Right renal pelvis (tissue), 4 donors: Measurements from ENCODE around the gene CLDN9. TPM values are rescaled to one million over a fixed set of nuclear protein-coding genes. Genes with fewer than 3 reads are reported as not detected.

Source experiments
- DNase-seq, 4 donors: peaks; one replicate each; pipeline ENCODE4 v3.0.0-alpha.2; 2013; ENCODE audit warnings: low read depth in 4 of 4, low spot score in 3 of 4, missing footprints in 1 of 4
- polyA plus RNA-seq, 4 donors: library from polyadenylated mRNA; unstranded; fragments of 120-200 nt; gene quantifications; one replicate each; pipeline ENCODE4 v1.2.1, GENCODE V29; 2013; ENCODE audit not compliant: insufficient read length in 4 of 4

Gene CLDN9
- polyA plus RNA-seq, 4 donors: 3.0 to 3.7 (median 3.1) TPM

DNA sequence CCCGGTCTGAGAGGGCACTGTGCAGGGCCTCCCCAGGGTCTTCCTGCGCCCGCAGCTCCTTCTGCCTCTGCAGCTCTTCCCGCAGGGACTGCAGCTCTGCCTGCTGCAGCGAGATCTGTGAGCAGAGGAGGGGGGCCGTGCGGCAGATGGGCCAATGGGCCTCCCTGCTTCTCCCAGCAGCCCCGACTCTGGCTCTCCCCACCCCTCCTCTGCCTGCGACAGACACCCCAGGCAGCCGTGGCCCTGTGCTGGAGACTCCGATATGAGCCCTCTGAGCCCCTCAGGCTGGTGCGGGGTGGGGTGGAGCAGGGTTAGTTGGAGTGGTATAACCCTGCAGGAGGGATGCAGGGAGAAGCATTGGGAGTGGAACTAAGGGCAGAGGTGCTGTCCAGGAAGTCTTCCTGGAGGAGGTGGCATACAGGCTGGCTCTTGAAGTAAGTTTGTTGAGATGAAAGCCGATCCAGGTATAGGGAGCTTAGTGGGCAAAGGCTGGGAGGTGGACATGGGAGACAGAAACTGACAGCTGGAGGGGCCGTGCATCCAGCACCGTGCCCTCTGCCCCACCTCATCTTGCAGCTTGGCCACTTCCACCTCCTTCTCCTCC lies 16.1 kb downstream of the CLDN9 start:
- DNase-seq: no peak

- no peak for DNase-seq
Measured at GRCh38 chr16:3029491-3030221, 16.9 kb downstream of the CLDN9 start.

DNA sequence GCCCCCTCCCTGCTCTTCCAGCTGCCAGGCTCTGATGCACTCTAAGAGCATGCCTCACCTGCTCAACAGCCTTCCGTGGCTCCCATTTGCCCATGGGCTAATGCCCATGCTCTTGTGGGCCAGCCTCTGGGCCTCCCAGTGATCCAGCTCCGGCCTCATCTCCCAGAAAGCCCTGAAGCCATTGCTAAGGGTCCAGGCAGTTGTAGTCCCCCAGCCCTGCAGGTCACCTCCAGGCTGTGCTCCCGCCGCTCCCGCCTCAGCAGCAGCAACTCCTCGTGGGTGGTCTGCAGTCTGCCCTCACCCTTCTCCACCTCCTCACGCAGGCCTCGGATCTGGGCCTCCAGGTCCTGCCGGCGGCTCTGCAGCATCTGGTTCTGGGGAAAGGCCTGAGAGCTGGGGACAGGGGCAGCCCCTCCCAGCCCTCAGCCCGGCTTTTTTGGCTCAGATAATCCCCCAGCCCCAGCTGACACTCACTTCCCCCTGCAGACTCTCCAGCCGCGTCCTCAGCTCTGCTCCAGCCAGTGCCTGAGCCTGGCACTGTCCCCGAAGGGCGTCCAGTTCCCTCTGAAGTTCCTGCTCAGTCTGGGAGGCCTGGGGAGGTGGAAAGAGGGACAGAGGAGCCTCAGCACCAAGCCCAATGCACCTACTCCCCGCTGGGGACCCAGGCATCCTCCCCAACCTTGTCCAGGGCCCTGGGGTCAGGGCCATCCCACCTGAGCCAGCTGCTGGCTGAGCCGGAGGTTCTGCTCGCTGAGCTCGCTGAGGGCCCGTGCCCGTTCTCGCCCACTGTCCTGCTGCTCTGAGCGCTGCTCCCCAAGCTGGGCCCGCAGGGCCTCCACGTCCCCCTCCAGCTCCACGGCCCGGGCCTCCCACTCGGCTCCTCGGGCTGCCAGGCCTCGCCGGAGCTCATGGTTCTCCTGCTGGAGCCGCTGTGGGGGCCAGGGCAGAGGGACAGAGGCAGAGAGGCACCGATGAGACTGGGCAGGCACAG lies 17.8 kb downstream of the CLDN9 start:
- no peak for DNase-seq

- no peak for DNase-seq
Measured at GRCh38 chr16:3032624-3033023, 19.9 kb downstream of the CLDN9 start.

- no peak for DNase-seq
Measured at GRCh38 chr16:3035289-3035971, 22.7 kb downstream of the CLDN9 start.

DNA sequence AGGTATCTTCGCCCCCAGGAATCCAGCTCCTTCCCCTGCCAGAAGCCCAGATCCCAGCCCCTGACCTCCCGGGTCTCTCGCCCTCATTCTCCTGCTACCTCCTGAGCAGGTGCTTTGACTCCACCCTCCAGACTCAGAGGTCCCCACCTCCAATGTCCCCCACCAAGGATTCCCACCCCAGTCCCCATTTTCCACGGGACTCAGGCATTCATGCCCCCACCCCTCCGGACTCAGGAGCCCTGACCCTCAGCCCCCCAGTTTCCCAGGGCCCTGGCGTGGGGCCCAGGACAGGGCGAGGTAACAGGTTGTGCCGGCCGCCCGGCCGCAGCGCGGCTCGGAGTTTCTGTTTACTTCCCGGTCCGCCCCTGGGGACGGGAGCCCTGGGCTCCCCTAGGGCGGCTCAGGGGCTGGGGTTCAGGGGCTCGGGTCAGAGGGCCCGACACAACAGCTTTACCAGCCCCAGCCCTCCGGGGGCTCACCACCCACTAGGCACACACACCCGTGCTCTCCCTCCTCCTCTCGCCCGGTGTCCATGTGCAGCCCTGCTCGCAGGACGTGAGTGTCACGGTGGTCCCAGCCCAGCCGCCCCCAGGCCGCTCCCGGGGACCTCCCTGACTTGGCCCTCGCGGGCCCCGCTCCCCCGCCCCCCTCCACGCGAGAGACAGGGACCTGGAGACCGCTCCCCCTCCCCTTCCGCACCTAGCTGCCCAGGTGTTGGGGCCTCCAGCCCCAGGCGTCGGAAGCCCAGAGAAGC lies 23.4 kb downstream of the CLDN9 start:
- DNase-seq: no peak

DNA sequence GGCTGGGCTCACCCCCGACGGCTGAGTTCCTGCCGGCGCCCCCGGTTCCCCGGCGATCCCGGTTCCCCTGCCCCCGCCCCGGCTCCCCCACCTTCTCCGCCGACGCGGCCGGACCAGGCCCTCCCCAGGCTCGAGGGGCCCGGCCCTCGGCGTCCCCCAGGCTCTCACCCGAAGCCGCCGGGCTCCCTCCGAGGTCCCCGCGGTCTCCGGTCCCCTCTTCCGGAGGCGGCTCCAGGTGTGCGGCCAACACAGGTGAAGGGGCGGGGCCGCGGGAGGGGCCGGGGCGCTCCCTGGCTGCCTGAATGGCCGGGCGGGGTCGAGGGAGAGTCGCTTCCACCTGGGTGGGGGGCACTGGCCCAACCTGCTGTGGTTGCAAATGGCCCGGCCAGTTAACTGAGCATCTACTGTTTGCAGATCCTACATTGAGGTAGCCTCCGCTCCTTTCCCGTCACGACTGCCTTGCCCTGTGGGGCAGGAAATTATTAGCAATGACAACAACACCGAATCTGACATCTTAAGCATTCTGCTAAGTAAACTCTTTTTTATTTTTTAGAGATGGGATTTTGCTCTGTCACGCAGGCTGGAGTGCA lies 24.1 kb downstream of the CLDN9 start, which contains the start of gene BICDL2:
TSS of gene BICDL2 (minus strand) at position 219 of the 590 bp plus-strand sequence. CDS start 1,448 bp downstream, outside the sequence.
- DNase-seq: no peak

GRCh38 chr16:3038256-3038655 lies 25.5 kb downstream of the CLDN9 start:
- DNase-seq: no peak

DNA sequence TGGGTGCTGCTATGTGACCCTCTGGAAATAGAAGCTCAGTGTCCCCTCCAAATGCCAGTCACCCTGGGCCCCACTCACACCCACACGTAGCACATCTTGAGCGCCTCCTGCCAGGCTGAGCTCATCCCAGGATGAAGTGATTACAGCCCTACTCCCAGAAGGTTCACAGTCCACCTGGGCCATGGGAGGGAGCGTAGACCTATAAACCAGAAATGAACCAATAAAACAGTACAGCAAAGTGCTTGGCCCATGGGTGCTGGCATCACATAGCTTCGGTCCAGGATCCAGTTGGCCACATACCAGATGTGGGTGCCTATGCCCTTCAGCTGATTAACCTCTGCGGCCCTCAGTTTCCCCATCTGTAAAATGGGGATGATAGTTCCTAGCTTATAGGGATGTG lies 26.2 kb downstream of the CLDN9 start:
- DNase-seq: no peak

GRCh38 chr16:3042376-3042775 lies 29.7 kb downstream of the CLDN9 start:
- DNase-seq: no peak

DNA sequence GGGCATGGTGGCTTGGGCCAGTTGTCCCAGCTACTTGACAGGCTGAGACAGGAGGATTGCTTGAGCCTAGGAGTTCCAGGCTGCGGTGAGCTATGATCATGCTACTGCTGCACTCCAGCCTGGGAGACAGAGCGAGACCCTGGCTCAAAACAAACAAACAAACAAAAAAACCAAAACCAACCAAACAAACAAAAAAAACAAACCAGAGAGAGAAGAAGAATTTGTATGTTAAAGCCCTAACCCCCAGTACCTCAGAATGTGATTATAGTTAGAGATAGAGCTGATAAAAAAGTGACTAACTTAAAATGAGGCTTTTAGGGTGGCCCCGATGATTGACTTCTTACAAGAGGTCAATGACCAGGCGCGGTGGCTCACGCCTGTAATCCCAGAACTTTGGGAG lies 32.0 kb downstream of the CLDN9 start:
- no peak for DNase-seq

- DNase-seq: no peak
Measured at GRCh38 chr16:3045758-3046640, 33.3 kb downstream of the CLDN9 start, which contains the start of gene MMP25. MMP25 (plus strand) TSS chr16:3046561; CDS start chr16:3046918, 357 bp downstream.

DNA sequence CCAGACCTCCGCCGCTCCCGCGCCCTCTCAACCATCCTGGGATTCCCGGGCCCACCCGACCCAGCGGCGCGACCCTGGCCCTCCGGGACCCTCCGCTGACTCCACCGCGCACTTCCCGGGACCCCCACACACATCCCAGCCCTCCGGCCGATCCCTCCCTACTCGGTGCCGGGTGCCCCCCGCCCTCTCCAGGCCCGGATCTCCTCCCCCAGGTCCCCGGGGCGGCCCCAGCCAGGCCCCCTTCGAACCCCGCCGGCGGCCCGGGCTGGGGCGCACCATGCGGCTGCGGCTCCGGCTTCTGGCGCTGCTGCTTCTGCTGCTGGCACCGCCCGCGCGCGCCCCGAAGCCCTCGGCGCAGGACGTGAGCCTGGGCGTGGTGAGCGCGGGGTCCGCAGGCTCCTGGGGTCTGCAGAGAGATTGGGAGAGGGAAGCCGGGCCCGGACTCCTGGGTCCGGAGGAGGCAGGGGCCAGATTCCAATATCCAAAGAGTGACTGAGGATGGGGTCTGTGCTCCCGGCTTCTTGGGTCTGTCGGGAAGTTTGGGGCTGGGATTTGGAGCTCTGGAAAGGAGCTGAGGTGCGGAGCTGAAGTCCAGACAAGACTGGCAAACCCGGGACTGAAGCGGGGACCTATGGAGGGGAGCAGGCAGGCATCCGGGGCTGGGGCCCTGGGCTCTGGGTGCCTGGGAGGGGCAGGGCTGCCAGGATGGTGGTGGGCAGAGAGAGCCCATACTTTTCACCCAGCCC lies 34.1 kb downstream of the CLDN9 start:
- no peak for DNase-seq

DNA sequence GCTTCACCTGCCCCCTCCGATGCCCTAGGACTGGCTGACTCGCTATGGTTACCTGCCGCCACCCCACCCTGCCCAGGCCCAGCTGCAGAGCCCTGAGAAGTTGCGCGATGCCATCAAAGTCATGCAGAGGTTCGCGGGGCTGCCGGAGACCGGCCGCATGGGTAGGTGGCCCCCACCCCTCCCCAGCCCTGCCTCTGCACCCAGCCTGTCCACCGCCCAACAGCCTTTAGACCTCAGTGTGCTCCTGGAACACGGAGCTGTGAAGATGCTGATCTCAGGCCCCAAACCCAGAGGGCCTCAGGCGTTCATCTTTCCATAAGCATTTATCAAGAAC lies 34.6 kb downstream of the CLDN9 start:
- no peak for DNase-seq

GRCh38 chr16:3049921-3050481 lies 37.3 kb downstream of the CLDN9 start:
- no peak for DNase-seq

- no peak for DNase-seq
Measured at GRCh38 chr16:3050487-3050886, 37.8 kb downstream of the CLDN9 start.

DNA sequence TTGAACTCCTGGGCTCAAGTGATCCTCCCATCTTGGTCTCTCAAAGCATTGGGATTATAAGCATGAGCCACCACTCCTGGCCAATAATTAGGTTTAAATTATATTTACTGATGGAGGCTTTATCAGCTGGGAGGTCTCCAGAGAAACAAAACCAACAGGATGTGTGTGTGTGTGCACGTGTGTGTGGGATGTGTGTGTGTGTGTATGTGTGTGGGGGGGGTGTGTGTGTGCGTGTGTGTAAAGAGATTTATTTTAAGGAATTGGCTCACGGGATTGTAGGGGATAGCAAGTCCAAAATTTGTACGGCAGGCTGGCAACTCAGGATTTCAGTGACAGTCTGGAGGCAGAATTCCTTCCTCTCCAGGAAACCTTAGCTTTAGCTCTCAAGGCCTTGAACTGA lies 38.3 kb downstream of the CLDN9 start:
- DNase-seq: no peak
